Upper lobe of left lung (tissue), 6 donors: Measurements from ENCODE around the gene KLHL9. TPM values are rescaled to one million over a fixed set of nuclear protein-coding genes. Genes with fewer than 3 reads are reported as not detected.
"Not testable (repeated sequence)": the region's sequence is repeated elsewhere in the genome, so short reads cannot be mapped to it uniquely, and the experiment has no call there.

Experiments
- ATAC-seq, 2 donors: fragments of 200-7000 bp; cut with Tn5 transposase; one replicate each; pipeline ENCODE4 v1.9.1; 2022; ENCODE audit warnings: mild to moderate bottlenecking in 2 of 2, moderate library complexity in 2 of 2; ENCODE audit not compliant: low FRiP score in 2 of 2
- DNase-seq, 2 donors: peaks; one replicate each; pipeline ENCODE4 v3.0.0-alpha.2; 2019 to 2020
- H3K27ac ChIP-seq, 4 donors: fragments of 200-600 bp; sonication (generic); one replicate each; pipeline ENCODE4 v1.5.1; 2016 to 2019
- H3K27me3 ChIP-seq, 4 donors: fragments of 200-600 bp; sonication (generic); one replicate each; pipeline ENCODE4 v1.5.1; 2017 to 2019
- H3K36me3 ChIP-seq, 4 donors: fragments of 200-600 bp; sonication (generic); one replicate each; pipeline ENCODE4 v1.5.1; 2016 to 2019
- H3K4me1 ChIP-seq, 4 donors: fragments of 200-600 bp; sonication (generic); one replicate each; pipeline ENCODE4 v1.5.1; 2018 to 2019
- H3K4me3 ChIP-seq, 4 donors: fragments of 200-600 bp; sonication (generic); one replicate each; pipeline ENCODE4 v1.5.1; 2017 to 2019; ENCODE audit warnings: mild to moderate bottlenecking in 2 of 4, moderate library complexity in 1 of 4
- H3K9me3 ChIP-seq, 4 donors: fragments of 200-600 bp; sonication (generic); one replicate each; pipeline ENCODE4 v1.5.1; 2018 to 2019
- CTCF ChIP-seq, 6 experiments: fragments of 450-650 bp in 4 of 6; fragments of 200-600 bp in 2 of 6; sonication (generic) in 2 of 6; IDR thresholded peaks; one replicate each; pipeline ENCODE4 v1.5.1; 2016 to 2019; ENCODE audit warnings: antibody characterized with exemption in 6 of 6
- EP300 ChIP-seq, 4 donors: sonication (generic); formaldehyde crosslinking; IDR thresholded peaks; one replicate each; pipeline ENCODE4 v1.5.1; 2017; ENCODE audit warnings: antibody characterized with exemption in 4 of 4, control low read depth in 2 of 4
- POLR2A ChIP-seq, 4 donors: fragments of 450-650 bp; IDR thresholded peaks; one replicate each; pipeline ENCODE4 v1.5.1; 2016 to 2017; ENCODE audit warnings: antibody characterized with exemption in 4 of 4, mild to moderate bottlenecking in 2 of 4
- POLR2AphosphoS5 ChIP-seq, 2 donors: sonication (generic); formaldehyde crosslinking; IDR thresholded peaks; one replicate each; pipeline ENCODE4 v1.5.1; 2017; ENCODE audit warnings: antibody characterized with exemption in 2 of 2
- whole genome bisulfite sequencing, 2 donors: methylation state at CpG; one replicate each; pipeline ENCODE4 v1.1.5; 2017 to 2018; 5-methylcytosine and 5-hydroxymethylcytosine counted together
- total RNA-seq, 6 donors: library from RNA; depleted of rRNA in 4 of 6; stranded (reverse); fragments of >200 nt in 4 of 6; gene quantifications; one replicate each; pipeline versions ENCODE4 v1.1.0 to v1.2.1, GENCODE V29; 2016 to 2021
- donor health status: DM: no; HTN: no; CAD: no; lungs with moderate emphysema.
- donor health status: DM: no; HTN: yes; CAD: no; lungs with severe emphysema.

KLHL9 gene
- total RNA-seq: 10 to 100 TPM; 14.6 to 23.7 (median 19.5) TPM

- peak; percentile 83 to 86 for TF ChIP-seq POLR2AphosphoS5 (IDR thresholded peaks at IDR 0.05)
- TF ChIP-seq CTCF (IDR thresholded peaks at IDR 0.05): peak in 1 of 6 experiments; percentile 26
- no peak for TF ChIP-seq EP300 (IDR thresholded peaks at IDR 0.05)
- TF ChIP-seq POLR2A (IDR thresholded peaks at IDR 0.05): peak in 2 of 4 donors; percentile 63 to 80
- no peaks in the 10 kb centered on the region for H3K27me3 ChIP-seq
- 0% methylated on average over 14 to 37 of the region's 55 CpGs for WGBS, 2 donors
- peak within 1 kb of the TSS; percentile 26 to 81 (median 68) for H3K4me3 ChIP-seq
- H3K27ac ChIP-seq: peak within 1 kb of the TSS; percentile 97 to 99 (median 98)
- H3K4me1 ChIP-seq: peaks cover 40 to 50% (median 43%) of the 10 kb centered on the region in 4 donors
- peak; percentile 98 to 99 for ATAC-seq
- H3K36me3 ChIP-seq: peaks cover 0 to 23% (median 0%) of the 10 kb centered on the region in 4 donors
- peak; percentile 91 to 98 for DNase-seq
- no peaks in the 10 kb centered on the region for H3K9me3 ChIP-seq
Observed at GRCh38 chr9:21334701-21335632, at the start of gene KLHL9. Gene KLHL9 (minus strand): TSS chr9:21335404. CDS start chr9:21334859, 545 bp downstream.

GRCh38 chr9:21383627-21384026 lies 48.4 kb upstream of the KLHL9 start:
- Histone ChIP-seq H3K4me1 (peaks cover 0 to 11% (median 4%) of the 10 kb centered on the region in 4 donors), H3K36me3 (no peaks in the 10 kb centered on the region), H3K27me3 (no peaks in the 10 kb centered on the region), H3K9me3 (no peaks in the 10 kb centered on the region), H3K27ac (no peak overlapping the region), H3K4me3 (no peak overlapping the region)
- TF ChIP-seq CTCF (IDR thresholded peaks at IDR 0.05): no peak
- no peak for TF ChIP-seq POLR2A (IDR thresholded peaks at IDR 0.05)
- no peak for TF ChIP-seq EP300 (IDR thresholded peaks at IDR 0.05)
- no peak for TF ChIP-seq POLR2AphosphoS5 (IDR thresholded peaks at IDR 0.05)
- ATAC-seq: no peak
- no peak for DNase-seq
- 58 to 77% methylated on average over 4 of the region's 4 CpGs for WGBS, 2 donors

GRCh38 chr9:21381448-21382339 lies 46.5 kb upstream of the KLHL9 start:
- no peaks in the 10 kb centered on the region for H3K27me3 ChIP-seq
- H3K4me1 ChIP-seq: peaks cover 0 to 11% (median 4%) of the 10 kb centered on the region in 4 donors
- no peak overlapping the region for H3K27ac ChIP-seq
- WGBS, 2 donors: 43 to 53% methylated on average over 4 to 5 of the region's 5 CpGs
- no peak overlapping the region for H3K4me3 ChIP-seq
- ATAC-seq (peak in 1 of 2 donors; percentile 61), DNase-seq (no peak)
- no peaks in the 10 kb centered on the region for H3K9me3 ChIP-seq
- H3K36me3 ChIP-seq: no peaks in the 10 kb centered on the region
- TF ChIP-seq EP300 (IDR thresholded peaks at IDR 0.05) (no peak), CTCF (IDR thresholded peaks at IDR 0.05) (no peak), POLR2AphosphoS5 (IDR thresholded peaks at IDR 0.05) (no peak), POLR2A (IDR thresholded peaks at IDR 0.05) (no peak)

GRCh38 chr9:21371467-21371866 lies 36.3 kb upstream of the KLHL9 start:
- not testable (repeated sequence) for H3K27ac ChIP-seq, ATAC-seq, H3K9me3 ChIP-seq, H3K36me3 ChIP-seq, H3K27me3 ChIP-seq, H3K4me1 ChIP-seq, H3K4me3 ChIP-seq, DNase-seq
- 71 to 77% methylated on average over 4 of the region's 4 CpGs for WGBS, 2 donors

GRCh38 chr9:21367957-21368356 lies 32.8 kb upstream of the KLHL9 start, which contains the start of gene IFNA13:
Gene IFNA13 (minus strand): TSS chr9:21368057. CDS start chr9:21368010, 47 bp downstream.
- Histone ChIP-seq H3K27me3 (no peaks in the 10 kb centered on the region), H3K4me1 (no peaks in the 10 kb centered on the region), H3K27ac (no peak within 1 kb of the TSS), H3K4me3 (no peak within 1 kb of the TSS), H3K36me3 (no peaks in the 10 kb centered on the region), H3K9me3 (no peaks in the 10 kb centered on the region)
- 92 to 93% methylated on average over 3 of the region's 3 CpGs for WGBS, 2 donors
- no peak for DNase-seq
- no peak for ATAC-seq
- TF ChIP-seq POLR2AphosphoS5 (IDR thresholded peaks at IDR 0.05): no peak
- no peak for TF ChIP-seq POLR2A (IDR thresholded peaks at IDR 0.05)
- no peak for TF ChIP-seq CTCF (IDR thresholded peaks at IDR 0.05)
- TF ChIP-seq EP300 (IDR thresholded peaks at IDR 0.05): no peak

- not testable (repeated sequence) for H3K27me3 ChIP-seq, H3K27ac ChIP-seq, H3K36me3 ChIP-seq, H3K4me3 ChIP-seq, DNase-seq, H3K9me3 ChIP-seq, H3K4me1 ChIP-seq, ATAC-seq
- 83 to 100% methylated on average over 1 of the region's 2 CpGs for WGBS, 2 donors
Observed at GRCh38 chr9:21367169-21367568, 32.0 kb upstream of the KLHL9 start.
